HepG2 (cell line): ENCODE data around the gene ELAPOR1. TPM values are rescaled to one million over a fixed set of nuclear protein-coding genes. Genes with fewer than 3 reads are reported as not detected.

Experiments
- ATAD3A ChIP-seq: sonication (generic); formaldehyde crosslinking; IDR thresholded peaks from 2 replicates; pipeline ENCODE4 v1.4.0; 2020; ENCODE audit warnings: missing genetic modification reagents
- CENPT ChIP-seq: sonication (generic); formaldehyde crosslinking; IDR thresholded peaks from 2 replicates; pipeline ENCODE4 v1.8.0; 2022; ENCODE audit warnings: low read depth, mild to moderate bottlenecking, moderate library complexity, missing genetic modification reagents
- DMAP1 ChIP-seq: IDR thresholded peaks from 2 replicates; pipeline ENCODE4 v1.6.1; 2016
- GTF3A ChIP-seq: sonication (generic); formaldehyde crosslinking; conservative IDR thresholded peaks from 2 replicates; pipeline ENCODE4 v1.4.0; 2020; ENCODE audit warnings: mild to moderate bottlenecking, missing genetic modification reagents
- HDAC6 ChIP-seq: fragments of 200-600 bp; sonication (generic); IDR thresholded peaks from 2 replicates; pipeline ENCODE4 v1.7.0; 2017; ENCODE audit warnings: mild to moderate bottlenecking, antibody characterized with exemption, low read length, low read depth
- MYC ChIP-seq: sonication (generic); formaldehyde crosslinking; IDR thresholded peaks from 2 replicates; pipeline ENCODE4 v1.9.0; 2021; ENCODE audit warnings: missing genetic modification reagents, borderline replicate concordance
- NCOA2 ChIP-seq: sonication (generic); formaldehyde crosslinking; IDR thresholded peaks from 2 replicates; pipeline ENCODE4 v1.8.0; 2022; ENCODE audit warnings: inconsistent platforms
- PHB2 ChIP-seq: fragments of 450-650 bp; IDR thresholded peaks from 2 replicates; pipeline ENCODE4 v1.6.1; 2018; ENCODE audit not compliant: partially characterized antibody
- RARG ChIP-seq: sonication (generic); formaldehyde crosslinking; IDR thresholded peaks from 2 replicates; pipeline ENCODE4 v1.4.0; 2020; ENCODE audit warnings: low read depth, mild to moderate bottlenecking, missing genetic modification reagents
- RNF219 ChIP-seq: sonication (generic); formaldehyde crosslinking; IDR thresholded peaks from 2 replicates; pipeline ENCODE4 v1.5.0; 2020; ENCODE audit warnings: mild to moderate bottlenecking, missing genetic modification reagents
- SETDB1 ChIP-seq: sonication (generic); formaldehyde crosslinking; IDR thresholded peaks from 2 replicates; pipeline ENCODE4 v1.5.1; 2020; ENCODE audit warnings: missing genetic modification reagents, mild to moderate bottlenecking, borderline replicate concordance
- SOX13 ChIP-seq, 3 experiments: fragments of 450-650 bp in 1 of 3; sonication (generic) in 1 of 3; formaldehyde crosslinking in 1 of 3; IDR thresholded peaks in 2 of 3; conservative IDR thresholded peaks in 1 of 3; 2 replicates each; pipeline versions ENCODE4 v1.5.0 to v1.6.1; 2016 to 2020; ENCODE audit warnings: antibody characterized with exemption in 1 of 3, mild to moderate bottlenecking in 1 of 3, missing compliant biosample characterization in 1 of 3, missing genetic modification reagents in 1 of 3, moderate library complexity in 1 of 3
- ZNF180 ChIP-seq: sonication (generic); formaldehyde crosslinking; IDR thresholded peaks from 2 replicates; pipeline ENCODE4 v1.4.0; 2020; ENCODE audit warnings: low read depth, missing genetic modification reagents, borderline replicate concordance
- ZNF205 ChIP-seq: IDR thresholded peaks from 2 replicates; pipeline ENCODE4 v1.6.1; 2018; ENCODE audit warnings: missing biosample characterization, missing genetic modification reagents
- ZNF251 ChIP-seq: sonication (generic); formaldehyde crosslinking; IDR thresholded peaks from 2 replicates; pipeline ENCODE4 v1.9.0; 2021; ENCODE audit warnings: mild to moderate bottlenecking, missing genetic modification reagents
- ZNF274 ChIP-seq: sonication (generic); formaldehyde crosslinking; IDR thresholded peaks from 2 replicates; pipeline ENCODE4 v1.5.1; 2020; ENCODE audit warnings: mild to moderate bottlenecking, missing genetic modification reagents
- ZNF292 ChIP-seq: sonication (generic); formaldehyde crosslinking; IDR thresholded peaks from 2 replicates; pipeline ENCODE4 v1.8.1; 2022; ENCODE audit warnings: mild to moderate bottlenecking, low read depth, missing genetic modification reagents, borderline replicate concordance
- ZNF296 ChIP-seq: sonication (generic); formaldehyde crosslinking; conservative IDR thresholded peaks from 2 replicates; pipeline ENCODE4 v1.5.0; 2020; ENCODE audit warnings: mild to moderate bottlenecking, missing genetic modification reagents
- ZNF646 ChIP-seq: sonication (generic); formaldehyde crosslinking; IDR thresholded peaks from 2 replicates; pipeline ENCODE4 v1.9.0; 2021; ENCODE audit warnings: mild to moderate bottlenecking, missing genetic modification reagents
- ZNF670 ChIP-seq: sonication (generic); formaldehyde crosslinking; IDR thresholded peaks from 2 replicates; pipeline ENCODE4 v1.8.0; 2022; ENCODE audit warnings: mild to moderate bottlenecking, missing genetic modification reagents, borderline replicate concordance
- ZNF878 ChIP-seq: sonication (generic); formaldehyde crosslinking; IDR thresholded peaks from 2 replicates; pipeline ENCODE4 v1.8.1; 2023; ENCODE audit warnings: mild to moderate bottlenecking, missing genetic modification reagents, moderate library complexity
- polyA plus RNA-seq, 8 experiments: library from polyadenylated mRNA; depleted of rRNA in 3 of 8; stranded (reverse) in 7 of 8; unstranded in 1 of 8; fragments of >200 nt; fragmentation: Illumina TruSeq in 4 of 8; extraction: Trizol in 4 of 8; gene quantifications; 2 replicates each; pipeline versions ENCODE4 v1.2.1 to v1.2.3, GENCODE V29; 2011 to 2016; ENCODE audit warnings: low read depth in 4 of 8, missing spikeins in 1 of 8, mixed read lengths in 1 of 8; ENCODE audit not compliant: insufficient read depth in 1 of 8
- total RNA-seq, 5 experiments: library from RNA; depleted of rRNA; stranded (reverse); fragments of >200 nt; fragmentation: Illumina TruSeq; extraction: Trizol; gene quantifications; 2 replicates each; pipeline ENCODE4 v1.2.3, GENCODE V29; 2016; ENCODE audit warnings: low read depth in 1 of 5

ELAPOR1 gene
- total and polyA plus RNA-seq, 2 of the 13 experiments (the other 11 are each of a cell fraction or from before 2014, with no cell fraction given) = 0.13 to 0.20 TPM

GRCh38 chr1:109099938-109100773 lies 13.8 kb upstream of the ELAPOR1 start (continued):
- peak; percentile 72; the same call in 1 of the 2 replicates for TF ChIP-seq ZNF646 (CRISPR knock-in tag)
- TF ChIP-seq ATAD3A = no peak
- no peak for TF ChIP-seq SETDB1
- no peak for TF ChIP-seq ZNF180 (CRISPR knock-in tag)
- peak; percentile 98 for TF ChIP-seq DMAP1 (CRISPR knock-in tag)
- peak; percentile 83 for TF ChIP-seq ZNF251 (CRISPR knock-in tag)
- TF ChIP-seq NCOA2 (CRISPR knock-in tag) = peak; percentile 75
- TF ChIP-seq RARG = no peak
- TF ChIP-seq ZNF878 = peak; percentile 93
- no peak for TF ChIP-seq PHB2
- peak; percentile 95 for TF ChIP-seq ZNF274 (CRISPR knock-in tag)
- TF ChIP-seq ZNF670 (CRISPR knock-in tag) = peak; percentile 84; the same call in 1 of the 2 replicates
- TF ChIP-seq CENPT (CRISPR knock-in tag) = peak; percentile 96
- TF ChIP-seq ZNF296 (CRISPR knock-in tag) = 0 out of 2 replicates have a peak, but pooled peaks have one; percentile 28
- 0 out of 2 replicates have a peak, but pooled peaks have one; percentile 27 for TF ChIP-seq SOX13 (IDR thresholded peaks at IDR 0.05)
- no peak; a peak in 2 of 4 replicates for TF ChIP-seq SOX13 (CRISPR knock-in tag; conservative IDR thresholded peaks at IDR 0.05 in 1 of 2, IDR thresholded peaks at IDR 0.05 in 1 of 2)
- TF ChIP-seq MYC = peak; percentile 96
- TF ChIP-seq ZNF292 = no peak; the same call in none of the 2 replicates
- peak; percentile 87 for TF ChIP-seq ZNF205 (CRISPR knock-in tag)
- TF ChIP-seq RNF219 (CRISPR knock-in tag) = peak; percentile 95
- no peak for TF ChIP-seq HDAC6
- TF ChIP-seq GTF3A (CRISPR knock-in tag) = 0 out of 2 replicates have a peak, but pooled peaks have one; percentile 30
